ENCODE results near the gene SALL1. TPM values are rescaled to one million over a fixed set of nuclear protein-coding genes. Genes with fewer than 3 reads are reported as not detected.

SALL1 gene
- total RNA-seq, 4 donors from 2014 or later: 0.08 TPM; not detected in 2

GRCh38 chr16:51151435-51151960, 428 bp upstream of the SALL1 start:
- Histone ChIP-seq H3K4me1 (peaks cover 59% of the 10 kb centered on the region), H3K4me3 (peak overlapping the region; percentile 53), H3K9me3 (no peaks in the 10 kb centered on the region), H3K27me3 (peaks cover 98% of the 10 kb centered on the region), H3K36me3 (no peaks in the 10 kb centered on the region), H3K27ac (no peak overlapping the region)
- DNase-seq (ENCODE audit: low spot score in 2 of 2): no peak
- WGBS: 0% methylated on average over 12 of the region's 61 CpGs
- no peak for TF ChIP-seq EP300 (IDR thresholded peaks at IDR 0.05)
- TF ChIP-seq POLR2AphosphoS5 (IDR thresholded peaks at IDR 0.05): no peak
- TF ChIP-seq, protein P1, sequence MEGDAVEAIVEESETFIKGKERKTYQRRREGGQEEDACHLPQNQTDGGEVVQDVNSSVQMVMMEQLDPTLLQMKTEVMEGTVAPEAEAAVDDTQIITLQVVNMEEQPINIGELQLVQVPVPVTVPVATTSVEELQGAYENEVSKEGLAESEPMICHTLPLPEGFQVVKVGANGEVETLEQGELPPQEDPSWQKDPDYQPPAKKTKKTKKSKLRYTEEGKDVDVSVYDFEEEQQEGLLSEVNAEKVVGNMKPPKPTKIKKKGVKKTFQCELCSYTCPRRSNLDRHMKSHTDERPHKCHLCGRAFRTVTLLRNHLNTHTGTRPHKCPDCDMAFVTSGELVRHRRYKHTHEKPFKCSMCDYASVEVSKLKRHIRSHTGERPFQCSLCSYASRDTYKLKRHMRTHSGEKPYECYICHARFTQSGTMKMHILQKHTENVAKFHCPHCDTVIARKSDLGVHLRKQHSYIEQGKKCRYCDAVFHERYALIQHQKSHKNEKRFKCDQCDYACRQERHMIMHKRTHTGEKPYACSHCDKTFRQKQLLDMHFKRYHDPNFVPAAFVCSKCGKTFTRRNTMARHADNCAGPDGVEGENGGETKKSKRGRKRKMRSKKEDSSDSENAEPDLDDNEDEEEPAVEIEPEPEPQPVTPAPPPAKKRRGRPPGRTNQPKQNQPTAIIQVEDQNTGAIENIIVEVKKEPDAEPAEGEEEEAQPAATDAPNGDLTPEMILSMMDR (IDR thresholded peaks at IDR 0.05): no peak
- TF ChIP-seq POLR2A (IDR thresholded peaks at IDR 0.05): no peak

DNA sequence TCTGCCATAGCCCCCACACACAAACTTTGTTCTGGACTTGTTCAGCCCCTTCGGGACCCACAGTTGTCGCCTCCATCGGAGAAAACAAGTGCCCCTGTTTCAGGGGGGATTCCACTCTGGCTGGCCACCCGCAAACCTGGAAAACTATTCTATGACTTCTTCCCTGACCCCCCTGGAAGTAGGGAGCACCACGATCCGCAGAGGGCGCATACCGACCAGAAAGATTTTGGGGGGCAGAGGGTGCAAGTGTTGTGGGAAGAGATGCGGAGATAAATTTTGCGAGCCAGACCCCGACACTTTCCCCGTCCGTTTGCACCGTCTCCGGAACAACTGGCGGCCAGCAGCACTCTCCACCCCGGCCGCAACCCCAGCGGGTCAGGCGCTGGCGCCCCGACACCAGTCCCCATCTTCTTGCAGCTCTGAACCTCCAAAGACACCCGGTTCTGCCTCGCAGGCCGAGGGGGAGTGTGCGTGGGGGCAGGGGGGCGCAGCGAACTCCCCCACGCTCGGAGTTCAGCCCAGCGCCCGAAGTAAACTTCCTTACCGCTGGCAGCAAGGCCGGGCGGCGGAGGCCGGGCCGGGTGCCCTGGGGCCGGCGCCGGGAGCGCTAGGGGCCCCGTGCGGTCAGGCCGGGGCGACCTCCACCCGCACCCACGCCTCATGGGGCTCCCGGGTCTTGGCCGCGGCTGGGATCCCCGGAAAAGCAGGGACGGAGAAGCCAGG, 744 bp downstream of the SALL1 start:
- Histone ChIP-seq H3K9me3 (no peaks in the 10 kb centered on the region), H3K4me3 (peak overlapping the region; percentile 53), H3K36me3 (no peaks in the 10 kb centered on the region), H3K4me1 (peaks cover 48% of the 10 kb centered on the region), H3K27me3 (peaks cover 93% of the 10 kb centered on the region), H3K27ac (no peak overlapping the region)
- WGBS: 7% methylated on average over 18 of the region's 53 CpGs
- TF ChIP-seq, protein P1 (IDR thresholded peaks at IDR 0.05): no peak
- TF ChIP-seq POLR2A (IDR thresholded peaks at IDR 0.05): no peak
- no peak for DNase-seq (ENCODE audit: low spot score in 2 of 2)

DNA sequence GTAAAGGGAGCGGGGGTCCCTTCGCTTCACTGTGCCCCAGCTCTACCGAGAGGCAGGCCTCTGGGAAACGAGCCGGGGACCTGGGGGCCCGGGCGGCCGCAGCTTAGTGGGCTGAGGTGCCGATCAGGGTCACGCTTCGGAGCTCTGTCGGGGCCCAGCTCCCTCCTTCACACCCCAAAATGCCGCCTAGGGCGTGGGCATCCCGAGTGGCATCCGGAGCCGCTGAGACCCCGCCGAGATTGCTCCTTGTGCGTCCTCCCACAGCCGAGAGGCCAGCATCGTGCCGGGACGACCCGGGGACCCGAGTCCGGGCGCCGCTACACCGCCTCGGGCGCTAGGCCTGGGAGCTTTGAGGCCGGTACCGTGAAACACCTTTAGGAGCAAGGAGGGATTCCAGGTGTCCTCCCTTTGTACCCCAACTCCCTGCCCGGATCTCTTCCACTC, 1.3 kb downstream of the SALL1 start:
- H3K27me3 ChIP-seq: peaks cover 93% of the 10 kb centered on the region
- peaks cover 42% of the 10 kb centered on the region for H3K4me1 ChIP-seq
- H3K4me3 ChIP-seq: no peak overlapping the region
- no peak overlapping the region for H3K27ac ChIP-seq
- no peaks in the 10 kb centered on the region for H3K9me3 ChIP-seq
- no peaks in the 10 kb centered on the region for H3K36me3 ChIP-seq
- no peak for DNase-seq (ENCODE audit: low spot score in 2 of 2)
- TF ChIP-seq POLR2A (IDR thresholded peaks at IDR 0.05) (no peak), EP300 (IDR thresholded peaks at IDR 0.05) (no peak), POLR2AphosphoS5 (IDR thresholded peaks at IDR 0.05) (no peak)
- TF ChIP-seq, protein P1 (IDR thresholded peaks at IDR 0.05): no peak
- WGBS: 41% methylated on average over 5 of the region's 35 CpGs

- H3K36me3 ChIP-seq: no peaks in the 10 kb centered on the region
- no peak overlapping the region for H3K4me3 ChIP-seq
- H3K9me3 ChIP-seq: no peaks in the 10 kb centered on the region
- no peak for DNase-seq (ENCODE audit: low spot score in 2 of 2)
- no peak overlapping the region for H3K27ac ChIP-seq
- peaks cover 91% of the 10 kb centered on the region for H3K27me3 ChIP-seq
- 61% methylated on average over 16 of the region's 16 CpGs for WGBS
- peaks cover 40% of the 10 kb centered on the region for H3K4me1 ChIP-seq
- TF ChIP-seq POLR2AphosphoS5 (IDR thresholded peaks at IDR 0.05) (no peak), POLR2A (IDR thresholded peaks at IDR 0.05) (no peak), EP300 (IDR thresholded peaks at IDR 0.05) (no peak)
- TF ChIP-seq, protein P1 (IDR thresholded peaks at IDR 0.05): no peak
These were observed 1.8 kb downstream of the SALL1 start for GRCh38 chr16:51149251-51149661.

- TF ChIP-seq POLR2AphosphoS5 (IDR thresholded peaks at IDR 0.05): no peak
- TF ChIP-seq EP300 (IDR thresholded peaks at IDR 0.05): no peak
- 78% methylated on average over 2 of the region's 2 CpGs for WGBS
- H3K4me1 ChIP-seq: peaks cover 36% of the 10 kb centered on the region
- DNase-seq (ENCODE audit: low spot score in 2 of 2): no peak
- no peak overlapping the region for H3K27ac ChIP-seq
- H3K27me3 ChIP-seq: peaks cover 89% of the 10 kb centered on the region
- no peak overlapping the region for H3K4me3 ChIP-seq
- H3K9me3 ChIP-seq: no peaks in the 10 kb centered on the region
- no peaks in the 10 kb centered on the region for H3K36me3 ChIP-seq
These were observed 2.3 kb downstream of the SALL1 start for GRCh38 chr16:51148678-51149228.

All from suprapubic skin (tissue), 4 donors.